ENCODE data around the gene DES. TPM values are rescaled to one million over a fixed set of nuclear protein-coding genes. Genes with fewer than 3 reads are reported as not detected.
A peak's percentile ranks its signal among the peaks of the same experiment; 100 is the strongest.

Gene DES
- total RNA-seq, 1 donor: 3.3 TPM

GRCh38 chr2:219448099-219448775 lies 30.1 kb downstream of the DES start:
- no peak for TF ChIP-seq CTCF (IDR thresholded peaks at IDR 0.05; ENCODE audit: insufficient read depth, low read length)
- no peak for DNase-seq (ENCODE audit: low read depth)
- no peak overlapping the region for H3K4me3 ChIP-seq (ENCODE audit: low read depth, low read length)

GRCh38 chr2:219448776-219449341 lies 30.7 kb downstream of the DES start:
- no peak for TF ChIP-seq CTCF (IDR thresholded peaks at IDR 0.05; ENCODE audit: insufficient read depth, low read length)
- no peak for DNase-seq (ENCODE audit: low read depth)
- H3K4me3 ChIP-seq (ENCODE audit: low read depth, low read length): no peak overlapping the region

GRCh38 chr2:219449609-219450008 lies 31.4 kb downstream of the DES start:
- DNase-seq (ENCODE audit: low read depth): no peak
- H3K4me3 ChIP-seq (ENCODE audit: low read depth, low read length): no peak overlapping the region
- TF ChIP-seq CTCF (IDR thresholded peaks at IDR 0.05; ENCODE audit: insufficient read depth, low read length): no peak

GRCh38 chr2:219451661-219452360 lies 33.6 kb downstream of the DES start:
- H3K4me3 ChIP-seq (ENCODE audit: low read depth, low read length): no peak overlapping the region
- DNase-seq (ENCODE audit: low read depth): peak; percentile 26
- TF ChIP-seq CTCF (IDR thresholded peaks at IDR 0.05; ENCODE audit: insufficient read depth, low read length): no peak

- H3K4me3 ChIP-seq (ENCODE audit: low read depth, low read length): no peak overlapping the region
- peak; percentile 97 for DNase-seq (ENCODE audit: low read depth)
- no peak for TF ChIP-seq CTCF (IDR thresholded peaks at IDR 0.05; ENCODE audit: insufficient read depth, low read length)
Measured at GRCh38 chr2:219452361-219453317, 34.5 kb downstream of the DES start.
